HG03354 (cell line): Measurements from ENCODE around the gene CTTNBP2.

Source experiments
- ATAC-seq: cut with Tn5 transposase; IDR thresholded peaks from one replicate; pipeline ENCODE4 v1.9.1; 2021; ENCODE audit warnings: mild to moderate bottlenecking; ENCODE audit not compliant: unreplicated experiment, poor library complexity, severe bottlenecking

CTTNBP2 gene

DNA sequence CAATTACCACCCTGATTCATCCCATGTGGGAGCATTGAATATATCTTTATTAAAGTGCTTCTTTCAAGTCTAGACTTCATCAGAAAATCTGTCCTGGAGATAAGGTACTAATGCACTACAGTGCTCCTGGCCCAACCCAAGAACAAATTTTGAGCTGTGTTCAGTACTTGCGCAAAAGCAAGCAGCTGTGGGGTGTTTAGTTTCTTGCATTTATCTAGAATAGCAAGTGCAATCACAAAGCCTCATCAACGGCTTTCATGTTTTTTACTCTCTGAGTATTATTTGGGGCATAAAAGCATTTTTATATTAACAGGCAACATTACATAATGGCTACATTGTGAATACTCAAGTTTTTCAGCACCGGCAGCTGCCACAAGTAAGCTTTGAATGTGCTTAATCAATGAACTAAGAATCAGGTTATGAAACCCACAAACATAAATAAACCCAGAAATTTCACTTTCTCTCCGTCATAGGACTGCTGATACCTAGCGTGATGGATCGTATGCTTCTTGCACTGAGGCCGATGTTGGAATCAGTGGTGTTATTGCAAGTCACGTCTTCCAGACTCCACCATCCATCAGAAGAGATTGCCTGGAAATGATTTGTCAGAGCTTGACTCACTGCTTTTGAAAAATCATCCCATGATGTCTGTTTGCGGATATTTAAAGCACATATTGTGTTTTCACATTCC, 113.1 kb downstream of the CTTNBP2 start:
- no peak for ATAC-seq

DNA sequence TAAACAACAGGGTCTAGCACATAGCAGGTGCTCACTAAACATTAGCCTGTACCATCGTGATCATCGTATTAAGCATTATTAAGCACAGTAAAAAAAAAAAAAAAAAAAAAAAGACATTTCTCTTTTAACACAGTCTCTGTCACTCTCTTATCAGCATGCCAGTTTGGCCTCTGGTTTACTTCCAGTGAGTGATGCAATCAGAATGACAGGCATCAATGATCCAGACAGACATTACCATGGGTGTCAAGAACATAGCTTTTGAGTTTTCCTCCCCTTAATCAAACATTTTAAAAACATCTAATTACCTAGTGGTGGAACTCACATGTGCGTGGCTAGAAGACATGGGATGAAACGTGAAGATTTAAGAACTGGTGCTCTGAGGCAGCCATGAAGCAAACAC, 115.8 kb downstream of the CTTNBP2 start:
- no peak for ATAC-seq

DNA sequence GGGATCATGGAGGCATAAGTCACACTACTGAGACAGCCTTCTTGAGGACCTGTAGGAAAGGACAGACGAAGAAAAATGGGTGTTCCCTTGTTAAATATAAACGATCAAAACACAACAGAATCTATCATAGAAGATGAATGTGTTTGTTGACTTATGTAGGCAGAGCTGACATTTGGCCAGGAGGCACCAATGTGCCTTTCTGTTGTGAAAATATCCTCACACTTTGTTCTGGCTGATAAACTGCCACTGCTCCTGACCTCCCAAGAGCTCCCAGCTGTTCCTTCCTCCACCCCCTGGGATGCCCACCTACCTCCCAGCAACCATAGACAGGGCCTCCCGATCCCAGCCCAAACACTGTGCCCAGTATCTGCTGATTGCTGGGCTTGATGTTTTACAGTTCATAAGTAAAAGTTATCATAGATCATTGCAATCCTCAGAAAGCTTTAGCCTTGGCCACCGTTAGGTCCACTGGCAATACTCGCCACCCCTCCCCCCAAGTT, 116.6 kb downstream of the CTTNBP2 start:
- ATAC-seq = no peak

DNA sequence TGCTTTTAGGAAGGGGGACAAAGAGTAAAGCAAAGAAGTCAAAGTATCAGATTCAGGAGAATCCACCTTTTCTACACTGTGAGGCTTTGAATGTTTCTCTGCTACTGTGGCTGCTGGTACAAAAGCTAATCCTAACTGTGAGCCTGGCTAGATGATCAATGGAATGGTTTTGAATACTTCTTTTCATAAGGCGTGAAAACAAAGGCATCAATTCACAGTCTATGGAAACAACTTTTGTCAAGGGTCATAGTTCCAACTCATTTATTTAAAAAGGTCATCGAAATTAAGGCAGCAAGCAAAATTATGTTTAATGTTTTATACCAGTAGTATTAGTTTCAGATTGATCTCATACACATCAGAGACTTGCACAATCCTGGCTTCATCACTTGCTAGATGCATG, 118.1 kb downstream of the CTTNBP2 start:
- ATAC-seq = no peak

DNA sequence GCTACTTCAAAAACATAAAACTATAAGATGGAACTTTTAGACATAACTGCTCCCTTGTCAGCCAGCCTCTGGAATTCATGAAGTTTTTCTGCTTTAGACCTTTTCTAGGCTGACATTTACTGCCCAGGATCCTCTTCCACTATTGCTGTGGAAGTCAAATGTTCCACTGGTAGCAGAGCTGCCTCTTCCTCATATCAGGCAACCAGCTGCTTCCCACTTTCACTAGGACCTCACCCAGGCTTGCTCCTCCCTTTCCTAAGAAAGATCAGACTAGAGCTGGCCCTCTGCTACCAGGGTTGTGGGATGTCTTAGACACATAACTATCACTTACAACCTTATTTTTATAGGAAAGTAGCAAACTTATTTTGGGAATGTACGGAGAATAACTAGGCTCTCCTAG, 121.5 kb downstream of the CTTNBP2 start:
- no peak for ATAC-seq

DNA sequence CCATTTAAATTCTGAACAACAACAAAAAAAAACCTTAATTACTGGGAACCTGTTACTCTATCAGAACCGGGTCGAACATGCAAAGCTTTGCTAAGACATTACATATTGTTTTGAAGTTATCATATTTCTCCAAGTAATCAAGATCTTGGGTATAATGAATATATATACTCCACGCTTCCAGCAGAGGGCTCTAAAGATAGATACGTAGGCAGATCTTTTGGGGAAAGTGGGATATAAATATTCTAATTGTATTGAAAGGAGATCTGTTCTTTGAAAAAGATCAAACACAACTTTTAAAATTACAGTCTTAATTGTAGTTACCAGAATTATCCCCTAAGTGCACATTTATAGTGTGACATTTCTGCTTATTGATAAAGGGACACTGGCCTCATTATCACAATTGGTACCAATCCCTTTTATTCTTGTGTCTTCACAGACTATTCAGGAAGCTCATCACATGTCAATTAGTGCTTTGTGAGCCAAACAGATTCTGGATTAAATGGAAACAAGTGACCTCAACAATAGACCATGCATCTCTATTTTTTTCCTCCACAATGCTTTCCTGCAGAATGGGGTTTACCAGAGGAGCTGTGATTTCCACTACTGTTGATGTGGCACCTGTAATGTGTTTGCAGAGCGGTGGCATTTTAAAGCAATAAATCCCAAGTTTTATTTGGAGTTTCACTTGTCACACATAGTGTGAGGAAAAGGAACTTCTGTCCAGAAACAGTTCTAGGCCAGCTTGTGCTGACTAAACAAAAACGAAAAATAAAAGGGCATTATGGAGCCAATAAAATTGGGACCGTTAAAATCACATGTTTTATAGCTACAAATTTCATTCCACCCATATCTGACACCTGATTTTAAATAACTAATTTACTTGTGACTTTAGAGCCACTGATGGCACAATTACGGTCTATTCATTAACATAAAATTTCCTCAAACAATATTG, 122.4 kb downstream of the CTTNBP2 start:
- ATAC-seq = no peak

DNA sequence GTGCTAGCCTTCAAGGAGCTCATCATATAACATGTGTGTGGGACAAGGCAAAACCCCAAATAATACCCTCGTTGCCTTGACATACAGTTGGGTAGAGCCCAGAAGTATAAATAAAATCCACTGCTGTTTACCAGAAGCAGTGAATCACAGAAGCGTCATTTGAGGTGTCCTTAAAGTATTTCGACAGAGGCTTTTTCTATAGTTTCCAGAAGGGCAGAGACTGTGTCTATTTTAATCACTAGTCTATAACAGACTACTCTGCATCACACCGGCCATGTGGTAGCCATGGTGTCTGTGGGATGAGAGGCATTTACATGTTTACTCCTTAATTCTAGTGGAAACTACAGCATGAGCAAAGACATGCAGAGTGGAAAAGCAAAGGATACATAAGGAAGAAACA, 131.3 kb downstream of the CTTNBP2 start:
- ATAC-seq = no peak

DNA sequence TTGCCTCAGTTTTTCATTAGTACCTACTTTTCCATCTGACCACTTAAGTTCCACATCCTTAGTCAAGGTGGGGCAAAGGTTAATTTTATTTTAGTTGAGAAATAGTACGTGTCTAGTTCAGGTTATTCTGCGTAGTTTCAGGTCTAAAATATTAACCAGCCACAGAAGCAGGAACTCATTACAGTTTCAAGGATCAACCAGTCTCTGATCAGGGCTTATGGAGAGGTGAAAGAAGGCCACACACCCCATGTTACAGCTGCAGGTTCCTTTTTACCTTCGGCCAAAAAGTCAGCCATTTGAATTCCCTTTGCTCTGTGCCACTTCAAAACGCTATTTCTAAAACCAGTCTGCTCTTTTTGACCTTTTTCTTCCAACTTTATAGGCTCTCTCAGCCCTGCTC, 134.2 kb downstream of the CTTNBP2 start:
- ATAC-seq = no peak

DNA sequence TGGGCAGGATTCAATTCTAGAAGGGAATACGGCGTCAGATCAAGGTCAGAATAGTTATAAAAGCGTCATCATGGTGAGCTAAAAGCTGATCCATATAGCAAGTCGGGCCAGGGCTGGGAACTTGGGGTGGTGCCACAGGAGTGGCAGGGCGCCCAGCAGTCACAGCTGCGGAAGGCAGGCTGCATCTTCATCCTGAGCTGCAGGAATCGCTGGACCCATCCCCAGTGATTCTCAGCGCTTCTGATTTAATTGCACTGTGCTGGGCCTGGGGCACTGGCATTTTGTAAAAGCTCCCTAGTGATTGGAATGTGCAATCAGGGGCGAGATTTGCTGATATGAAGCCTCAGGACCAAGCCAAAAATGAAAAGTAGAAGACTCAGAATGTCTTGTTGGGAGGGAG, 135.3 kb downstream of the CTTNBP2 start:
- ATAC-seq = no peak

DNA sequence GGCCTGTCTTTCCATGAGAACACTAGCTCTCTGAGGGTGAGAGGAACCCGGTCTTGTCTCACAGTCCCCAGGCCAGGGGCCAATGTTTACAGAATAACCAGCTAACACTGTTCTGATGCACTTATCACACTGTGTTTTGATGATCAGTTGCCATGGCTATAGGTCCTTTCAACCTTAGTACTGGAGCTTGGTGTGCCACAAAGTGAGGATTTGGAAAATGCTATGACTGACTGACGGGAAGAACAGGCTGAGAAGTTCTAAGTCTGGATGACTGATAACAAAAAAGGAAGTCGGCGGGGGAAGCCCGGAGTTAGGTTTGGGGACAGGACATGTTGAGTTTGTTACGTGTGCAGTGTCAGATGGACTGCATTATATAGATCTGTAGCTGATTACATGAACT, 141.8 kb downstream of the CTTNBP2 start:
- ATAC-seq = peak; percentile 91

DNA sequence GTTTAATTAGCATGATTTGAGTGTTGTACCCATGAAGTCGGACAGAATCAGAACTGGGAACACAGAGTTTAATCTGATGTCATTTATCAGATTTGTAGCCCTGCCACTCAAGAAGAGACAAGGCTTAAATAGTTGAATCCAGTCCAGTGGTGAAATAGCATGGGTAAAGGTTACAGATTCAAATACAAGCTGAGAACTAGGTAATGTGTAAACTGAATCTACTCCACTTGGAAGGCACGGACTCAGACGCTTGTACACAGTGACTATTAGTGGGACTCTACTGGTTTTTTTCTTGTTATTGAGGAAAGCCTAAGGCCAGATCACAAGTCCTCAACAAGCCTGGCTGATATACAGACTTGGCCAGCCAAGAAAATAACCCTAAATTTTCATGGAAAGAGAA, 142.9 kb downstream of the CTTNBP2 start:
- ATAC-seq = no peak

DNA sequence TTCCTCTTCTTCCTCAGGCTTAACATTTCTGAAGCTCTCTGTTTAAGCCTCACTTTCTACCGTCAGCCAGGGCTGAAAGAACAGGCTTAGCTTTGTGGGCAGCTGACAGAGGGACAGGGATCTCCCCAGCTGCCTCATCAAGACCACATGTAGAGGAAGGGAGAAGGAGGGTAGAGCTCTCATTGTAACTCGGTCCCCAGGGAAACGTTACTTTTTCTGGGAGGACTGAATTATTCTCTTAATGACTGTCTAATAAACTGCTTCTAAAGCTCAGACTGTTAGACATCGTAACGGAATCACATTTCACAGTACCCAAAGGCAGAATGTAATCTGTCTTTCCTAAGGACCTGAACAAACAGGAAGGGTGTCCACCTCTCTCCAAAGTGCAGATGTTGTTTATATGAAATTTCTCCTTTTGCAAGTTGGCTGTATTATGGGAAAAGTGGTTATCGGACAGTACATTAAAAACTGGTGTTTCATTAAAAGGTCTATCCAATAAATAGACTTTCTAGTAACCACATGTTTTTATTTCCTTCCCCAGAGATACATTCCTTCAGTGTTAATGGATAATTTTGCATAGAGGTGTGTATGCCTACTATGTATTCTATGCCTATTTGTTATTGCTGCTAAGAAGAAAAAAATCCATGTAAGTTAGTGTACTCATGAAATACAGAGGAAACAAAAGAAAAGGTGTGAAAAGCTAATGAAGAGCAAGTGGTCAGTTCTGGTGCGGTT, 144.2 kb downstream of the CTTNBP2 start:
- ATAC-seq = no peak

DNA sequence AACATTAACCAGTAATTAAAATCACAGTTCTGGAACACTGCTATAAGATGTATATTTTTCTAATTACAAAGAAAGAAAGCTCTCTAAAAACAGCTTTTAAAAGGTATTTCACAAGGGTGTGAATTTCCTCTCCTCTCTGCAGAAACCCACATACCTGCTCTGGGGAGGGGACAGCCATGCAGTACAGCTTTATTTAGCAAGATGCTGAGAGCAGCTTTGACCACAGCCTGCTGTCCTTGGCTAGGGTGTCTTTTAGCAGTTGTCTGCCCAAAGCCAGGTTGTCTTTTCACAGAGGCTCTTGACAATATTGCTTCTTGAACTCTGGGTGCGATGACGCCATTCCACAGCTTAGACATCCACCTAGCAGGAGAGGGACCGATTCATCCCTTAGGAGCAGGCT, 148.3 kb downstream of the CTTNBP2 start:
- no peak for ATAC-seq

DNA sequence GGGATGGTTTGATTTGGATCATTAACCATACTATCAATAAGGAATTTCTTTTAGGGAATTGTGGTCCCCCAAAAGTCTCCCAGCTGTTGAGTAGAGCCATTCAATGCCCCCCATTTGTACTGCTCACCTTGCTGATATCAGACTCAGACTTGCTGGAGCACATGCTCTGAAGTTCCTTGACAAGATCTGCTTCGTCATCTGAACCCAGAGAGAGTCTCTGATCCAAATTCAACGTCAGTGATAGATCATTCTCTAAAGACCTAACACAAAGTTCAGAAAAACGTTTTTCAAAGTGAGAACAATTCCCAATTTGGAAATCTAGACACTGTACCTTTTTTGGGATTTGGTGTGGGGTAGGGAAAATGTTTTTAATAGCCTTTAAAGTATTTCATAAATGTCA, 153.9 kb downstream of the CTTNBP2 start:
- no peak for ATAC-seq

DNA sequence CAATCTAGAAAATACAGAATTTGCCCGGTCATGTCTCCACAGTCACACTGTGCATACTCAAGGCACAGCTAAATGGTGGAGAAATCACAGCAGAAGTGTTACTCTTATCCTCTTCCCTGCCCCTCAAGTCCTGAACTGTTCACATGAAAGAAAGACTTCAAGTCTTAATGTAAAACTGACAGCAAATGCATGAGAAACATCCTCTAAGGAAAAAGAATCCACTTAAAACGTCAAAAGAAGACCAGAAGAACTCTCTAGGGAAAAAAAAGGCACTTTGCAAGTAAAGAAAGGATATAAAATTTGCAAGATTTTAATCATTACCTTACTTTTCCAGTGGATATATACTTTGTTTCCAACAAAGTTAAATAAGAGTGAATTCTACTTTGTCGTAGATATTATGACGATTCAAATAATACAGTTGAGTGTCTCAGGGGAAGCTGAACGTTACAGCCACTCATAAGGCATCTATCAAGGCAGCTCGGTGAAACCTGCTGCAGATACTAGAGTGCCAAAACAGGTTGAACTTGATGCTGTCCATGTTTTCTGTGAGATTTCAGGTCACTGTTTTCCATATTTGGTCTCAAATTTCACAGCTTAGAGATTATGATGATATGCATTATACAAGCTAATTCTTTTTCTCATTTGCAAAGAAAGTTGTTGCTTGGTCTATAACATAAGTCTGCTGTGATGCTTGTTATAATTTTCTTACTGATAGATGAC, 155.0 kb downstream of the CTTNBP2 start:
- ATAC-seq = no peak

DNA sequence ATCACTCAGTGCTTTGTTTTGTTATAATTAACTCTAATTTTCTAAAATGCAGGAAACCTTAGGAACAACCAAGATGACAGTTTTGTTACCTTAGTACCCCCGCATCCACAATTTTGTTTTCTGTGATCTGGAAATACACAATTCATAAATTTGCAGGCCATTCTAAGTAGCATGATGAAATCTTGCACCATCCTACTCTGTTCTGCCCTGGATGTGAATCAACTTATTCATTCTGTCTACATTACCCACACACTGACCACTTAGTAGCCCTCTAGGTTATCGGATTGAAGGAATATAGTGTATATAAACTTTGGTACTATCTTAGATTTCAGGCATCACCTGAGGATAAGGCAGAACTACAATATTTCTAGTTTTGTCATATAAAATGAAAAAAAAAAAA, 155.9 kb downstream of the CTTNBP2 start:
- no peak for ATAC-seq

DNA sequence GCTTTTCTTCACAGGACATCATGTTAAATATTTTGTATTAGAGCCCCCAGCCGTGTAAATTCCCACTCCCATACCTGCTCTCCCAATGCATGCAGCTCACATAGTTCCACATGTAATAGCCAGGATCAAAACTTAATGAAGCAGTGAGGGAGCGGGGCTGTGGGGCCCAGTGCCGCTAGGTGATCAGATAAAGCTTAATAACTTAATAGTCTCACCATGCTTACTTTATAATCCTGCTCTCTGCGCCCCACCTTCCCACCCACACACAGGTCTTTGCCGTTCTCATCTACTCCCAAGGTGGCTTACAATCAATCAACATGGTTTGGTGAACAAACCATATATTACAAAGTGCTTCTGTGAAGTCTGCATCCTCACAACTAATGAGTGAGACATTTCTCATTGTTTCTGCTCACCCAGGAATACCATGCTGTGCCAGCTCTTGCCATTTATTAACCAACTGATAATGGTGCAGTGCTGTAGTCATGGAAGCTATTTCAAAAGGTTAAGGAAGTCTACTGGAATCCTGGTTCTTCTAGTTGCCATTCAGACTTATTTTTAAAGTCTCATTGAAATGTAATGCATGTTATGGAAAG, 156.4 kb downstream of the CTTNBP2 start:
- no peak for ATAC-seq

DNA sequence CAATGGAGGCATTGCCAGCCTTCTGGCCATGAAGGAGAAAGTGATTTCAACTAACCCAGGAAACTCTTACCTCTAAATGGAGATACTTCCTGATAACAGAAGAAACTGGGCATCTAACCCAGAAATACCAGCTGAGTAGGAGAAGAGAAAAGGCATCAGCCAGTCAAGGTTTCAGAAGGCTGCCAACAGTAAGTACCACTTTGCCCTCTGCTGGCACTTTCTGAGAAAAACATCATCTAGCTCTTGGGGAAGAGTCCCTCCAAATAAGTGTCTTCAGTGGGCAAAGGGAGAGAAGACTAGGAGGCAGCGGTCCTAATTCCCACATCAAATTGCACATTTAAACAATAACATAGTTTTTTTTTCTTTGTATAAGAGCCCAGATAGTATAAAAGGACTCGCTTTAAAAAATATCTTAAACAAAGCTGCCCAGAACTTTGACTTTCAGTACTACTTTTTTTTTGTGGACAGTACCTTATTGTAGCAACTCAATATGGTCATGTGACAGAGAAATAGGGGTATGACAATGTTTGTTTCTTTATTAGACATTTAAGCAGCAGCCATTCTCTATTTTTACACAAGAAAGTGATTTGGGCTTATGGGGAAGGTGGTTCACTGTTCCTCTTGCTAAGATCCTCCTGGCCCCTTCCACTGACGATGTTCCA, 157.3 kb downstream of the CTTNBP2 start:
- ATAC-seq = peak; percentile 92

DNA sequence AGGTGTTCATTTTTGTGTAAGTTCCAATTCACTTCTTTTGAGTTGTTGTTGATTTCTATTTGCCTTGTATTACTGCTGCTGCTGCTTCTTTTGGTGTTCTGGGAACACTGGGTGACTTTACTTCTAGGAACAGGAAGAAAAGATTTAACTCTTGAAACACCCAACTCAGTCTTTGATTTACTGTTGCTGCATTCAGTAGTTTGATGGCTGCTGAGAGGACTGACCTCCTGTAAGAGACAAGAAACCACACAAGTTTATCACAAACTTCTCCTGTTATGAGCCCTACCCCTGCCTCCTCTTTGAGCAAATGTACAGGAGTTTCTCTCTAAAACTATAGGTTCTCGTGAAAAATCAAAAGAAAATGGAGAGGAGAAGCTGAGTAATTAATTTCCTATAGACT, 161.7 kb downstream of the CTTNBP2 start:
- ATAC-seq = no peak
